Gastroesophageal sphincter (tissue), 4 donors: Measurements from ENCODE around the gene PPIL4. TPM values are rescaled to one million over a fixed set of nuclear protein-coding genes. Genes with fewer than 3 reads are reported as not detected.

Source experiments
- ATAC-seq: fragments of 150-250 bp; one replicate; pipeline ENCODE4 v1.9.1; 2016; ENCODE audit warnings: mild to moderate bottlenecking, moderate library complexity
- H3K27ac ChIP-seq, 4 donors: fragments of 200-600 bp; sonication (generic) in 3 of 4; 1 replicate in 3 of 4; 2 replicates in 1 of 4; pipeline ENCODE4 v1.5.1; 2016 to 2019
- H3K27me3 ChIP-seq: fragments of 200-600 bp; sonication (generic); one replicate; pipeline ENCODE4 v1.5.1; 2019
- H3K36me3 ChIP-seq, 2 donors: fragments of 200-600 bp; sonication (generic); one replicate each; pipeline ENCODE4 v1.5.1; 2019; ENCODE audit warnings: control low read depth in 1 of 2
- H3K4me1 ChIP-seq, 3 donors: fragments of 200-600 bp; sonication (generic); 1 replicate in 2 of 3; 2 replicates in 1 of 3; pipeline ENCODE4 v1.5.1; 2016 to 2019; ENCODE audit warnings: control low read depth in 2 of 3
- H3K4me3 ChIP-seq, 2 donors: fragments of 200-600 bp; sonication (generic); one replicate each; pipeline ENCODE4 v1.5.1; 2019; ENCODE audit warnings: mild to moderate bottlenecking in 1 of 2, moderate library complexity in 1 of 2
- H3K9me3 ChIP-seq, 3 donors: fragments of 200-600 bp; sonication (generic); one replicate each; pipeline ENCODE4 v1.5.1; 2017 to 2019; ENCODE audit warnings: control low read depth in 2 of 3
- EP300 ChIP-seq: sonication (generic); formaldehyde crosslinking; IDR thresholded peaks from one replicate; pipeline ENCODE4 v1.6.1; 2017; ENCODE audit warnings: antibody characterized with exemption, mild to moderate bottlenecking
- POLR2A ChIP-seq, 2 donors: fragments of 450-650 bp; IDR thresholded peaks; one replicate each; pipeline ENCODE4 v1.6.1; 2017; ENCODE audit warnings: antibody characterized with exemption in 2 of 2, mild to moderate bottlenecking in 2 of 2, moderate library complexity in 1 of 2
- POLR2AphosphoS5 ChIP-seq: sonication (generic); formaldehyde crosslinking; IDR thresholded peaks from one replicate; pipeline ENCODE4 v1.6.1; 2017; ENCODE audit warnings: antibody characterized with exemption
- WGBS, 2 donors: methylation state at CpG; one replicate each; pipeline ENCODE4 v1.1.5; 2018; ENCODE audit warnings: low coverage in 1 of 2; 5-methylcytosine and 5-hydroxymethylcytosine counted together
- total RNA-seq, 4 donors: library from RNA; depleted of rRNA; stranded (reverse); fragments of >200 nt; gene quantifications; one replicate each; pipeline ENCODE4 v1.1.0, GENCODE V29; 2016
- TF ChIP-seq, protein P1 (sequence below), 4 experiments: fragments of 200-600 bp in 2 of 4; fragments of 450-650 bp in 2 of 4; sonication (generic) in 1 of 4; IDR thresholded peaks; one replicate each; pipeline ENCODE4 v1.5.1; 2017 to 2019; ENCODE audit warnings: antibody characterized with exemption in 4 of 4, mild to moderate bottlenecking in 2 of 4, moderate library complexity in 2 of 4

PPIL4 gene
- 10 to 100 TPM; 23.5 to 47.2 (median 39.3) TPM for total RNA-seq

DNA sequence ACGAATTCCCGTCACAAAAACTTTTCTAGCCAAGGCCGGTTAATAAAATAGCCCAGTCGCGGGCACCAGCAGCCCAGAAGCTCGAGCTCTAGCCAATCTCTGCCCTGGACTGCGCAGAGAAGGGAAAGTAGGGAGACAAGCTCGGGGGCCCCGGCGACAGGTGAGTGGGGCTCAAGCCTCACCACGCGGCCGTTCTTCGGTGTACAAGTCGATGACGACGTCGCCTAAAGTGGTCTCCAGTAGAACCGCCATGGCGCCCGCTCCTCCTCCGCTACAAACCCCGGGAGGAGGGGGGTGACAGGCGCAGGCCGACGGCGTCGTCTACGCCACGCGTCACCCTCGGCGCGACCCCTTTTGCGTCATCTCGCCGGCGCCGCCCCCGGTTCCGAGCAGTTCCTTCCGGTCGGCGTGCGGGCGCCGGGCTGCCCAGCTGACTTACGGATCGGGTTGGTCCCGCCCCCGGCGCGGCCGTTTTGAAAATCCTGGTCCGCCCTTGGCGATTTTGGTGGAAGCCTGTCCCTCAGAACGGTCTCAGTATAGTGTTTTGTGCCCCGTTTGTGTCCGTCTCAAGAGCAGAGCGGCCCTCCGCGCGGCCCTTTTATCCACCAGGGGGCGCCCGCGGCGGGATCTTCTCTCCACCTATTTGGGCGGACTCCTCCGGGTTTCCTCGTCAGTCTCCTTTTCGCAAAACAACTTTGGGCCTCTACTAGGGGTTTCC is at the start of gene PPIL4:
PPIL4 (minus strand) TSS at position 290 of the 718 bp plus-strand sequence; CDS start at position 252, 38 bp downstream.
- ATAC-seq, result peak; percentile 99
- Histone ChIP-seq H3K4me3 (peak within 1 kb of the TSS; percentile 85 to 92), H3K27me3 (peaks cover 9% of the 10 kb centered on the region), H3K9me3 (no peaks in the 10 kb centered on the region), H3K4me1 (peaks cover 6 to 43% (median 9%) of the 10 kb centered on the region in 3 donors), H3K27ac (peak within 1 kb of the TSS; percentile 91 to 95 (median 92)), H3K36me3 (peaks cover 0 to 2% of the 10 kb centered on the region in 2 donors)
- TF ChIP-seq POLR2A (IDR thresholded peaks at IDR 0.05), result peak; percentile 83 to 88
- no peak for TF ChIP-seq EP300
- peak; percentile 94 for TF ChIP-seq POLR2AphosphoS5
- TF ChIP-seq, protein P1, sequence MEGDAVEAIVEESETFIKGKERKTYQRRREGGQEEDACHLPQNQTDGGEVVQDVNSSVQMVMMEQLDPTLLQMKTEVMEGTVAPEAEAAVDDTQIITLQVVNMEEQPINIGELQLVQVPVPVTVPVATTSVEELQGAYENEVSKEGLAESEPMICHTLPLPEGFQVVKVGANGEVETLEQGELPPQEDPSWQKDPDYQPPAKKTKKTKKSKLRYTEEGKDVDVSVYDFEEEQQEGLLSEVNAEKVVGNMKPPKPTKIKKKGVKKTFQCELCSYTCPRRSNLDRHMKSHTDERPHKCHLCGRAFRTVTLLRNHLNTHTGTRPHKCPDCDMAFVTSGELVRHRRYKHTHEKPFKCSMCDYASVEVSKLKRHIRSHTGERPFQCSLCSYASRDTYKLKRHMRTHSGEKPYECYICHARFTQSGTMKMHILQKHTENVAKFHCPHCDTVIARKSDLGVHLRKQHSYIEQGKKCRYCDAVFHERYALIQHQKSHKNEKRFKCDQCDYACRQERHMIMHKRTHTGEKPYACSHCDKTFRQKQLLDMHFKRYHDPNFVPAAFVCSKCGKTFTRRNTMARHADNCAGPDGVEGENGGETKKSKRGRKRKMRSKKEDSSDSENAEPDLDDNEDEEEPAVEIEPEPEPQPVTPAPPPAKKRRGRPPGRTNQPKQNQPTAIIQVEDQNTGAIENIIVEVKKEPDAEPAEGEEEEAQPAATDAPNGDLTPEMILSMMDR (IDR thresholded peaks at IDR 0.05), result peak; percentile 44 to 80 (median 74)
- WGBS, 2 donors, result 0% methylated on average over 7 of the region's 71 CpGs; no CpG with 5 or more reads in 1 of the 2 donors

DNA sequence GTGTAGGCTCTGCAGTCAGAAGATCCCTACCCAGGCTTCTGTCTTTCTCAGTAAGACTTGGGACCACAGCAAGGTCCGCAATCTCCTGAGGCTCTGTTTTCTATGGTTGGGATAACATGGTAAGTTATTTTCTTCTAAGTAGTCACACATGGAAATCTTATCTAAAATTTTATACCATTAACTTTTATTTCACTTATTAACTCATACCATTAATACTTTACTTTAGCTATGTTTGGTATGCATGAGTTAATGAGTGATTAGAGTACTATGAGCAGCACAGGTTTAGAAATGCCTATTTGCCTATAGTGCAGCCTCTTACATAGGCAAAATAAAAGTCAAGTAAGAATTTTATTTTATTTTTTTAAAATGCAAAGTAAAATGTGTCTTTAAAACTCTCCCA is 47.6 kb upstream of the PPIL4 start:
- H3K27ac ChIP-seq, result no peak overlapping the region
- 100% methylated on average over 1 of the region's 1 CpG for WGBS, 2 donors
- TF ChIP-seq, protein P1 (IDR thresholded peaks at IDR 0.05), result no peak
- TF ChIP-seq POLR2AphosphoS5 (no peak), POLR2A (IDR thresholded peaks at IDR 0.05) (no peak), EP300 (no peak)

GRCh38 chr6:149592983-149593382 is 47.1 kb upstream of the PPIL4 start:
- peaks cover 0 to 97% of the 10 kb centered on the region in 2 donors for H3K36me3 ChIP-seq

More for the DNA sequence above, 47.6 kb upstream of the PPIL4 start:
- peaks cover 0 to 97% of the 10 kb centered on the region in 2 donors for H3K36me3 ChIP-seq
- ATAC-seq, result no peak
- no peaks in the 10 kb centered on the region for H3K27me3 ChIP-seq
- no peak overlapping the region for H3K4me3 ChIP-seq
- no peaks in the 10 kb centered on the region for H3K9me3 ChIP-seq
- no peaks in the 10 kb centered on the region for H3K4me1 ChIP-seq

DNA sequence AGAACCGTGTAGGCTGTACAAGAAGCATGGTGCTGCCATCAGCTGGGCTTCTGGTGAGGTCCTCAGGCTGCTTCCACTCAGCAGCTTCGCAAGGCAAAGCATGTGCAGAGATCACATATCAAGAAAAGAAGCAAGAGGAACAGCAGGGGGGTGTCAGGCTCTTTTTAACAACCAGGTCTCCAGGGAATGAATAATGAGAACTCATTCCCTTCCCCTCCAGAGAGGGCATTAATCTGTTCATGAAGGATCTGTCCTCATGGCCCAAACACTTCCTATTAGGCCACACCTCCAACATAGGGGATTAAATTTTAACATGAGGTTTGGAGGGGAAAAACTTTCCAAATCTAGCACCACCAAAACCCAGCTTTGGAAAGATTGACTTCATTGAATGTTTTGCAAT is 40.3 kb upstream of the PPIL4 start:
- Histone ChIP-seq H3K36me3 (peaks cover 2 to 99% of the 10 kb centered on the region in 2 donors), H3K27me3 (no peaks in the 10 kb centered on the region), H3K4me3 (no peak overlapping the region), H3K9me3 (no peaks in the 10 kb centered on the region), H3K4me1 (no peaks in the 10 kb centered on the region), H3K27ac (no peak overlapping the region)
- WGBS, 2 donors, result 100% methylated on average over 1 of the region's 2 CpGs
- TF ChIP-seq EP300 (no peak), POLR2A (IDR thresholded peaks at IDR 0.05) (no peak), POLR2AphosphoS5 (no peak)
- TF ChIP-seq, protein P1 (IDR thresholded peaks at IDR 0.05), result no peak
- no peak for ATAC-seq

More at GRCh38 chr6:149592983-149593382, 47.1 kb upstream of the PPIL4 start:
- no peak overlapping the region for H3K27ac ChIP-seq
- no peak overlapping the region for H3K4me3 ChIP-seq
- H3K27me3 ChIP-seq, result no peaks in the 10 kb centered on the region
- 74 to 100% methylated on average over 2 of the region's 2 CpGs for WGBS, 2 donors
- H3K9me3 ChIP-seq, result no peaks in the 10 kb centered on the region
- no peaks in the 10 kb centered on the region for H3K4me1 ChIP-seq
- TF ChIP-seq POLR2A (IDR thresholded peaks at IDR 0.05) (no peak), POLR2AphosphoS5 (no peak), EP300 (no peak)
- TF ChIP-seq, protein P1 (IDR thresholded peaks at IDR 0.05), result no peak
- no peak for ATAC-seq

GRCh38 chr6:149581349-149581748 is 35.5 kb upstream of the PPIL4 start:
- no peak for ATAC-seq
- no peaks in the 10 kb centered on the region for H3K27me3 ChIP-seq
- H3K9me3 ChIP-seq, result no peaks in the 10 kb centered on the region
- no peak overlapping the region for H3K4me3 ChIP-seq
- H3K27ac ChIP-seq, result no peak overlapping the region
- TF ChIP-seq, protein P1 (IDR thresholded peaks at IDR 0.05), result no peak
- no peak for TF ChIP-seq EP300
- no peak for TF ChIP-seq POLR2AphosphoS5
- no peak for TF ChIP-seq POLR2A (IDR thresholded peaks at IDR 0.05)
- no peaks in the 10 kb centered on the region for H3K4me1 ChIP-seq
- peaks cover 5 to 92% of the 10 kb centered on the region in 2 donors for H3K36me3 ChIP-seq
- 88 to 92% methylated on average over 5 of the region's 5 CpGs for WGBS, 2 donors
